Loucy (cell line): ENCODE results near the gene ETS2.

Source experiments
- CTCF ChIP-seq: fragments of 200-600 bp; sonication (generic); conservative IDR thresholded peaks from 2 replicates; pipeline ENCODE4 v1.5.1; 2014; ENCODE audit warnings: mild to moderate bottlenecking, antibody characterized with exemption, low read length
- EZH2phosphoT487 ChIP-seq: fragments of 200-600 bp; IDR thresholded peaks from 2 replicates; pipeline ENCODE4 v1.6.1; 2018; ENCODE audit warnings: antibody characterized with exemption, mild to moderate bottlenecking, moderate library complexity, borderline replicate concordance

DNA sequence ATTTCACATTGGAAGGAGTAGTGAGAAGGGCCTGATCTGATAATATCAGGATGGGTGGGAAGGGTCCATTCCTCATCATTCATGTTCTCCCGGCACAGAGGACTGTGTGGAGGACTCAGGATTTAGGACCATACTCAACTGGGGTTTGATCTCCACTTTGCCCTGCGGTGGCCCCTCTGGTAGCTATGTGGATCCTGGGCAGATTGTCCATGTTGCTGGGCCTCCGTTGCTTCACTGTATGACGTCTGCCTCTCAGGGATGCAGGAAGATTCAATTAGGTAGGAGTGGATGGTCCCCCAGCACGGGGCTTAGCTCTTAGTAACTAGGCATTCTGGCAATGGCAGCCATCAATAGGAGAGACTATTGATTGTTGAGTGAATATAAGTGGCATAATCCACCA lies 2.3 kb downstream of the ETS2 start:
- TF ChIP-seq CTCF (no peak), EZH2phosphoT487 (no peak)
